Measurements from ENCODE around the gene WDTC1. TPM values are rescaled to one million over a fixed set of nuclear protein-coding genes. Genes with fewer than 3 reads are reported as not detected.

The WDTC1 gene
- total RNA-seq, 1 donor from 2014 or later = 22.4 TPM

DNA sequence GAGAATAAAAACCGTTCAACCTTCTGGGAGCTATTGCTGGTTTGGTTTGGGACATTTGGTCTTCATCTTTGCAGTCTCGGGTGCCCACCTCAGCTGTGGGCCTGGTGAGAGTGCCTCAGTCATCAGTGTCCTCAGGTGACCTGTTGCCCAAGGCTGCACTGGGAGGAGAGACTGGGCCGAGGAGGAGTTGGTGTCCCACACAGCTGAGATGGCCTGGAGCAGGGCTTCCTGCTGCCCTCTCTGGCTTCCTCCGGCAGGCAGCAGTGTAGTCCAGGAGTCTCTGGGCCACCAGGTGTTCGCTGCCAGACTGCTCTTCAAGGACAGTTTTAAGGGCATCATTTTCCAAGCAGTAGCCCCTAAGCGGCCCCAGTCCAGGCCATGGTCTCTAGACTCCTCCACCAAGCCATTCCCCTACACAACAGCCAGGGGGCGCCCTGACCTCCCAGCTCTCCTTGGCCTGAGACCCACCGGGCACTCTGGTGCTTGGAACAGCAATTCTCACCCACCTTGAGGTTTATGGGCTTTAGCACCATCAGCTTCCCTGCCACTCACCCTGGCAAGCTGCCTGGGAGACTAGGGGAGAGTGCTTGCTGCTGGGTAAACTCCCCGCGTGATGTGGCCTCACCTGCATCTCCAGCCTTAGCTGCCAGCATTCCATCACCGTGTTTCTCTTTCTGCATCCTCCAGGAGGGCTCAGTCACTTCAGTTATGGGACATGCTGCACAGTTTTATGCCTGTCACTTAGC lies 98.3 kb downstream of the WDTC1 start:
- DNase-seq (ENCODE audit: low spot score) = peak; percentile 35
- Mint-ChIP-seq H3K36me3 (ENCODE audit: low read depth) (peaks cover 68% of the 10 kb centered on the region), H3K27ac (no peak overlapping the region), H3K4me3 (ENCODE audit: low read depth) (no peak overlapping the region), H3K9me3 (no peaks in the 10 kb centered on the region), H3K27me3 (ENCODE audit: low read depth) (no peaks in the 10 kb centered on the region), H3K4me1 (ENCODE audit: low read depth) (peaks cover 11% of the 10 kb centered on the region)
- intact Hi-C loops (cut with micrococcal nuclease) = loop anchor here (2.0 kb wide), 1 partner anchor 62 kb away; no protein-coding TSS in a partner anchor

DNA sequence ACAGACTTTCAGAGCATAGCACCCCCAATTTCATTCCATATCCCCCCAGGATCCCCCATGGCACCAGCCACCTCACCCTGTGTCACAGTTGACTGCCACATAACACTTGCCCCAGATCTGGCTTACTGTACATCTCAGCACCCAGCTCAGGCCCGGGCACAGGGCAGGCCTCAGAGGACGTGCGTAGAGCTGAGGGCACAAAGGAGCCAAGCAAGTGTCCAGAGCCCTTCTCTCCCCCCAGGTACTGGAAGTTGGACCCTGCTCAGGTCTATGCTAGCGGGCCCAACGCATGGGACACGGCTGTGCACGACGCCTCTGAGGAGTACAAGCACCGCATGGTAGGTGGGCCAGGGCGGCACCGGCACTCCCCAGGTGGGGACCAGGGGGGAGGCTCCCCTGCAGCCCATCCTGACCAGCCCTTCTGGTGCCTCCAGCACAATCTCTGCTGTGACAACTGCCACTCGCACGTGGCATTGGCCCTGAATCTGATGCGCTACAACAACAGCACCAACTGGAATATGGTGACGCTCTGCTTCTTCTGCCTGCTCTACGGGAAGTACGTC lies 99.4 kb downstream of the WDTC1 start:
- intact Hi-C loops (cut with micrococcal nuclease) = loop anchor here (2.0 kb wide), 1 partner anchor 61 kb away; no protein-coding TSS in a partner anchor
- H3K27ac Mint-ChIP-seq = no peak overlapping the region
- H3K36me3 Mint-ChIP-seq (ENCODE audit: low read depth) = peaks cover 60% of the 10 kb centered on the region
- no peak for DNase-seq (ENCODE audit: low spot score)
- peaks cover 4% of the 10 kb centered on the region for H3K4me1 Mint-ChIP-seq (ENCODE audit: low read depth)
- no peaks in the 10 kb centered on the region for H3K27me3 Mint-ChIP-seq (ENCODE audit: low read depth)
- H3K9me3 Mint-ChIP-seq = no peaks in the 10 kb centered on the region
- H3K4me3 Mint-ChIP-seq (ENCODE audit: low read depth) = no peak overlapping the region

DNA sequence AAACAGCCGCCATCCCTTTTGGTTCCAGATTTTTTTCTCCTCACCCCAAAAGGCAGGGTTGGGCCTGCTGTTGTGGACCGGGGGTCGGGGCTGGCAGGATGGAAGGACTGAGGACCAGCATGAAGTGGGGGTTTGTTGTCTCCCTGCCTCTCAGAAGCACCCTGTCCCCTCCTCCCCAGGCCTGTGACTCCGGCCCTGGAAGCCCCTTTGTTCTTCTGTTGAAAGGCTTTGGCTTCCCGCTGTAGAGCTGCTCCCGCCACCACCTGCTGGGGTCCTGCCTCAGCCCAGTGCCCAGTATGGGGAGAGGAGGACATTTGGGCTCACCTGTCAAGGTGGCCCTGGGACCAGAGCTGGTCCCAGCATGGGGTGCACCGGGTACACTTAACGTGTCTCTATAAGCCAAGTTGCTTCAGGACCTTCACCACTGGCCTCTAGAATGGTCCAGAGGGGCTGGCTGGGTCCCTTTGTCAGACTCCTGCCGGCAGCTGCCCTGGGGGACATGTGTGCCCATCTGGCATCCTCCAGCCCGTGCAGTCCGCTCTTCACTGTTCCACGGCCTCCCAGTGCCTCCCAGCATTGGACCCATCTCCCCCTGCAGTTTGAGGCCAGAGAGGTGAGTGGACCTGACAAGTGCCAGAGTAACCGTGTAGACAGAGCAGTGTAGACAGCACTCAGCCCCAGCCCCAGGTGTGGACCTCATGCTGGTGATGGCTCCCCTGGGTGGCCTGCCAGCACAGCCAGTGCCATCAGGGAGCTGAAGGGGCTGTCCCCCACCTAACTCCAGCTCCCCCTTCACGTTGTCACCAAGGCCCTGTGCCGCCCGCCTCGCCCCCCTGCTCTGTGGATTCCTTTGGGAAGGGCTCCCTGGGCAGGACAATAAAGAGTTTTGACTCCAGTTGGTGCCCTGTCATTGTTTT lies 101.3 kb downstream of the WDTC1 start:
- no peak overlapping the region for H3K4me3 Mint-ChIP-seq (ENCODE audit: low read depth)
- peaks cover 9% of the 10 kb centered on the region for H3K4me1 Mint-ChIP-seq (ENCODE audit: low read depth)
- peaks cover 47% of the 10 kb centered on the region for H3K36me3 Mint-ChIP-seq (ENCODE audit: low read depth)
- H3K9me3 Mint-ChIP-seq = no peaks in the 10 kb centered on the region
- no peaks in the 10 kb centered on the region for H3K27me3 Mint-ChIP-seq (ENCODE audit: low read depth)
- no peak overlapping the region for H3K27ac Mint-ChIP-seq
- no peak for DNase-seq (ENCODE audit: low spot score)
- intact Hi-C loops (cut with micrococcal nuclease) = no loop called here

DNA sequence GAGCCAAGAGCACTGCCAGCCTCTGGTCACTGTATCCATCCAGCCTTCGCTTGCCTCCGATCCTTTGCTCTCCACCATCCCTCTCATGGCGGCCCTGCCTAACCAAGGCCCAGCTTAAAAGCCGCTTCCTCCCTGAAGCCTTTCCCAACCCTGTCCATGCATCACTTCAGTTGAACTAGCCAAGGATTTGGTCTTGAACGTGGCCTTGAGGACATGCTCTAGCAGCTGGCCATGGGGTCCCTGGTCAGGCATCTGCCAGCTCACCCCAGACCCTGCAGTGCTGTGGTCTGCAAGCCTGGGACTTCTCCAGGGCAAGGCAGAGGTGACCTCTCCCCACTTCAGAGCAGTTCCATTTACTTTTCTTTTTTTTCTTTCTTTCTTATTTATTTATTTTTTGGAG lies 102.3 kb downstream of the WDTC1 start:
- H3K36me3 Mint-ChIP-seq (ENCODE audit: low read depth) = peaks cover 39% of the 10 kb centered on the region
- no peak overlapping the region for H3K4me3 Mint-ChIP-seq (ENCODE audit: low read depth)
- DNase-seq (ENCODE audit: low spot score) = no peak
- no peak overlapping the region for H3K27ac Mint-ChIP-seq
- no peaks in the 10 kb centered on the region for H3K27me3 Mint-ChIP-seq (ENCODE audit: low read depth)
- H3K4me1 Mint-ChIP-seq (ENCODE audit: low read depth) = peaks cover 19% of the 10 kb centered on the region
- no peaks in the 10 kb centered on the region for H3K9me3 Mint-ChIP-seq
- intact Hi-C loops (cut with micrococcal nuclease) = no loop called here

DNA sequence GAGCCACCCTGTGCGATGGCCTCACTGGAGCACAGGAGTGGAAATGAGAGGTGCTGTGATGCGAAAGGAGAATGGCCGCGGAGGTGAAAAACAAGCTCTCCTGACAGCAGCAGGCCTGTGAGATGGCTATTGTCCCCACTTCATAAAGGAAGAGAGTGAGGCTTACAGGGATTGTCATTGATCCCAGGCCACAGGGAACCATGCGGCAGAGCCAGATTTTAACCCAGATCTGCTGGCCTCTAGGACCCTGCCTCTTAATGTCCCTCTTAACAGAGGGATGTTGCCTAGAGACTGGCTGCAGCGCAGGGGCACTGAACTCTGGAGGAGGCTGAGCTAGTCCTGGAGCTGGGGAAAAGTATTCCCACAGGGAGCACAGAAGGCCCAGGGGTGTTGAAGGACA lies 104.3 kb downstream of the WDTC1 start:
- intact Hi-C loops (cut with micrococcal nuclease) = no loop called here
- DNase-seq (ENCODE audit: low spot score) = no peak
- Mint-ChIP-seq H3K4me3 (ENCODE audit: low read depth) (no peak overlapping the region), H3K9me3 (no peaks in the 10 kb centered on the region), H3K4me1 (ENCODE audit: low read depth) (peaks cover 38% of the 10 kb centered on the region), H3K27ac (peak overlapping the region; percentile 60), H3K36me3 (ENCODE audit: low read depth) (peaks cover 25% of the 10 kb centered on the region), H3K27me3 (ENCODE audit: low read depth) (no peaks in the 10 kb centered on the region)

DNA sequence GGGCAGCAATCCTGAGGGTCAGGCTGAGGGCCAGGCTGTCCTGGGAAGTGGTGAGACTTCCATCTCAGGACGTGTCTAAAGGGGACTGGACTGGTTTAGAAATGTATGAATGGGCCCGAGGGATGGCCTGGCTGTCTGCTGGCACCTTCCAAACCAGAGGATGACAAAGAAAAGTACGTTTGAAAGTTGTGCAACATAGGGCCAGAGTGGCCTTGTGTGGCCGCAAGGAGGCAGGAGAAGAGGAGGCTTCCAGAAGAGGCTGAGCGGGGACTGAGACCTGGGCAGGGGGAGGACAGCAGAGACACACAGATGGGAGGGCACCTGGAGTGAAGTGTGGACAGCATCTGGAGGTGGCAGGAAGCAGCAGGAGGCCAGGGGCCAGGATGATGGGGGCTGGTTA lies 104.8 kb downstream of the WDTC1 start:
- no peak for DNase-seq (ENCODE audit: low spot score)
- no peaks in the 10 kb centered on the region for H3K9me3 Mint-ChIP-seq
- H3K27ac Mint-ChIP-seq = peak overlapping the region; percentile 60
- H3K36me3 Mint-ChIP-seq (ENCODE audit: low read depth) = peaks cover 20% of the 10 kb centered on the region
- no peak overlapping the region for H3K4me3 Mint-ChIP-seq (ENCODE audit: low read depth)
- peaks cover 40% of the 10 kb centered on the region for H3K4me1 Mint-ChIP-seq (ENCODE audit: low read depth)
- no peaks in the 10 kb centered on the region for H3K27me3 Mint-ChIP-seq (ENCODE audit: low read depth)
- intact Hi-C loops (cut with micrococcal nuclease) = no loop called here

DNA sequence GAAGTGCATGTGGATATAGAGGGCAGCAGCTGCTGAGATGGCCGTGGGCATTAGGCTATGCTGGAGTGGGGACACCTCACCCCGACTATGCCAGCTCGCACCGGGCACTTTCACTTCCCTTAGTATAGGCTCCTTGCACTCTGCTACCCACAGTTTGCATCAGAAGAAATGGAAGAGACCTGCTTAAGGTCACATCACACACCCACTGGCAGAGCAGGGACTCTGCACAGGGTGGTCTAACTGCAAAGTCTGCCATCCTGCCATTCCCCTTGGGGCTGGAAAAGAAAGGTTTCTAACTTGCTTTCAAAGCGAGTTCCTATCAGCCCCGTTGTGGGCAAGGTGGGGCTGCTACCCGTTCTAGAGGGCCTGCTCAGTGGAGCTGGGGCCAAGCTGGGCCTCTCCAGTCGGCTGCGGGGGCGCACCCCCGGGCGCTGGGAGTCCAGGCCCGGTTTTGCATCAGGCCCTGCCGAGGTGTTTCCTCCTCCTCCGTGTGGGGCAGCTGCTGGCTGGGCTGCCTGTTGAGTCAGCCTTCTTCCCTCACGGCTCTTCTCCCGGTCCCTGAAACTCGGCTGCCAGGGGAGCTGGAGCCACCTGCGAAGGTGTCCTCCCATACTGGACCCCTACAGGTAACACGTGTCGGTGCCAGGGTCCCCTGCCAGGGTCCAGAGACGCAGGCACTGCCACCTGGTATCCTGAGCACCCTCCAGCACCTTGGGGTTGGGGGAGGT lies 107.3 kb downstream of the WDTC1 start, which contains the start of gene SYTL1:
Gene SYTL1 (plus strand): TSS at position 498 of the 728 bp plus-strand sequence. CDS start 3,313 bp downstream, outside the sequence.
- Mint-ChIP-seq H3K4me3 (ENCODE audit: low read depth) (peak within 1 kb of the TSS; percentile 84), H3K4me1 (ENCODE audit: low read depth) (peaks cover 45% of the 10 kb centered on the region), H3K9me3 (no peaks in the 10 kb centered on the region), H3K27me3 (ENCODE audit: low read depth) (no peaks in the 10 kb centered on the region), H3K27ac (peak within 1 kb of the TSS; percentile 87), H3K36me3 (ENCODE audit: low read depth) (peaks cover 12% of the 10 kb centered on the region)
- intact Hi-C loops (cut with micrococcal nuclease) = loop anchor here (1.0 to 2.0 kb wide), 3 partner anchors 8 to 23 kb away; partner anchors contain the start of gene TMEM222
- peak; percentile 62 for DNase-seq (ENCODE audit: low spot score)

DNA sequence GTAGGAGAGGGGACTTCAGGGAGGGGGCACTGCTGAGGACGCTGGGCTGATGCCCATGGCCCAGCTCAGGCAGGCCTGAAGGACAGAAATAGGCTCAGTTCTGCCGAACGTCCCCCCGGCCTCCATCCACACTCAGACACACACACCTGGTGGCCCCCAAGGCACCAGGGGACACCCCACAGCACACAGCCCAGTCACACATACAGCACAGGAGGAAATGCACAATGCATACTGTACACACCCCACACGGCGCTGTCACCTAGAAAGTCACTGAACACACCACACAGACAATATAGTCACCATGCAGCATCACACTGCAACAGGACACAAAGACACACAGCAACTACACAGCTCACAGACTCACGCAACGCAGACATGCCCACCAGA lies 108.0 kb downstream of the WDTC1 start:
- no peak for DNase-seq (ENCODE audit: low spot score)
- H3K4me3 Mint-ChIP-seq (ENCODE audit: low read depth) = peak overlapping the region; percentile 84
- intact Hi-C loops (cut with micrococcal nuclease) = loop anchor here (2.0 kb wide), 1 partner anchor 22 kb away; no protein-coding TSS in a partner anchor
- peak overlapping the region; percentile 87 for H3K27ac Mint-ChIP-seq
- H3K4me1 Mint-ChIP-seq (ENCODE audit: low read depth) = peaks cover 45% of the 10 kb centered on the region
- peaks cover 11% of the 10 kb centered on the region for H3K36me3 Mint-ChIP-seq (ENCODE audit: low read depth)
- no peaks in the 10 kb centered on the region for H3K9me3 Mint-ChIP-seq
- H3K27me3 Mint-ChIP-seq (ENCODE audit: low read depth) = no peaks in the 10 kb centered on the region

DNA sequence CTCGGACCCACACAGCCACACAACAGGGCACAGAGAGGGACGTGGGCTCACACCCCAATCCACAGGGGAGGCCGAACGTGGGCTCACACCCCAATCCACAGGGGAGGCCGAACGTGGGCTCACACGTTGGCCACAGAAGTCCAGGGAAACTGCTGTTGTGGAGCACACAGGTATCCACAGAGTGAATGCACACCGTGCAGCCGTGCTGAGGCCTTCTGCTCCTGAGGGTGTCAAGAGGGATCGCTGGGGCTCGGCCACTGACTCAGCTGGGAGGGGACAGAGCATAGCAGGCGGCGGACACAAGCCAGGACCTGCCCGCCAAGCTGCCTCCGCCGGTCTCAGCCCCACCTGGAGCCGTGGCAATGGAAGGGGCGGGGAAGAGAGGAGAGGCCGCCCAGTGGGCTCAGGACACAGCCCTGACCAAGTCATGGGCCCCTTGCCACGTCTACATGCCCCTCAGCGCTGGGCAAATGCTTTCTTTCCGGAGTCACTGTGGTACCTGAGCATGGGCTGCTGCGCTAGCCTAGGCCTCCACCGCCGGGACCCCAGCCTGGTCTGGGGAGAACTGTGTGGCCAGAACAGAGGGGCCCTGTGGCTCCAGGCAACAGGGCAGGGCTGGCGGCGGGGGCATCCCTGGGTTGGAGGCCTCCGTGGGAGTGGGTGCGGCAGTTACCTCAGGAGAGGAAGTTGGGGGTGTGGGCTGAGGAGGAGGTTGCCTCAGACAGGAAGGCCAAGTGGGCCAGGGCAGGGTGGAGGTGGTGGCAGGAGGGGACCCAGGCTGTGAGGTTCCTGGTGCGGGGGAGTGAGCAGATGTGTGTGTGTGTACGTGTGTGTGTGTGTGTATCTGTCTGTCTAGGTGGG lies 108.6 kb downstream of the WDTC1 start:
- peak overlapping the region; percentile 84 for H3K4me3 Mint-ChIP-seq (ENCODE audit: low read depth)
- H3K36me3 Mint-ChIP-seq (ENCODE audit: low read depth) = peaks cover 15% of the 10 kb centered on the region
- intact Hi-C loops (cut with micrococcal nuclease) = loop anchor here (1.0 to 2.0 kb wide), 2 partner anchors 14 to 22 kb away; no protein-coding TSS in a partner anchor
- DNase-seq (ENCODE audit: low spot score) = peak; percentile 70
- H3K27ac Mint-ChIP-seq = peak overlapping the region; percentile 87
- peaks cover 49% of the 10 kb centered on the region for H3K4me1 Mint-ChIP-seq (ENCODE audit: low read depth)
- no peaks in the 10 kb centered on the region for H3K27me3 Mint-ChIP-seq (ENCODE audit: low read depth)
- no peaks in the 10 kb centered on the region for H3K9me3 Mint-ChIP-seq

DNA sequence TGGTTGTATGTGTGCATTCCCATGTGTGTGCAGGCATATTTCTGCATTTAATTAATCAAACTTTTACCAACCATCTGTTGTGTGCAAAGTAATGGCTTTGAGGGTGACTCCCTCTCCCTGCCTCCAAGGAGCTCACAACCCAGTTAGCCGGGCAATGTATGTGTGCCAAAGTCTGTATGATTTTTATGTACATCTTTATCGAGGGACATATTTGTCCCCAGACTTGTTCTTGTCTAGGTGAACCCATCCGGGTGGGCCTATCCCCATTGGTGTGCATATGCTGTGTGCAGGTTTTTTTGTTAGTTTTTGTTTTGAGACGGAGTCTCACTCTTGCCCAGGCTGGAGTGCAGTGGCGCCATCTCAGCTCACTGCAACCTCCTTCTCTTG lies 109.2 kb downstream of the WDTC1 start:
- H3K9me3 Mint-ChIP-seq = no peaks in the 10 kb centered on the region
- peaks cover 50% of the 10 kb centered on the region for H3K4me1 Mint-ChIP-seq (ENCODE audit: low read depth)
- DNase-seq (ENCODE audit: low spot score) = no peak
- peaks cover 15% of the 10 kb centered on the region for H3K36me3 Mint-ChIP-seq (ENCODE audit: low read depth)
- intact Hi-C loops (cut with micrococcal nuclease) = loop anchor here (1.0 to 2.0 kb wide), 2 partner anchors 14 to 21 kb away; no protein-coding TSS in a partner anchor
- no peaks in the 10 kb centered on the region for H3K27me3 Mint-ChIP-seq (ENCODE audit: low read depth)
- H3K4me3 Mint-ChIP-seq (ENCODE audit: low read depth) = peak overlapping the region; percentile 84
- peak overlapping the region; percentile 87 for H3K27ac Mint-ChIP-seq

DNA sequence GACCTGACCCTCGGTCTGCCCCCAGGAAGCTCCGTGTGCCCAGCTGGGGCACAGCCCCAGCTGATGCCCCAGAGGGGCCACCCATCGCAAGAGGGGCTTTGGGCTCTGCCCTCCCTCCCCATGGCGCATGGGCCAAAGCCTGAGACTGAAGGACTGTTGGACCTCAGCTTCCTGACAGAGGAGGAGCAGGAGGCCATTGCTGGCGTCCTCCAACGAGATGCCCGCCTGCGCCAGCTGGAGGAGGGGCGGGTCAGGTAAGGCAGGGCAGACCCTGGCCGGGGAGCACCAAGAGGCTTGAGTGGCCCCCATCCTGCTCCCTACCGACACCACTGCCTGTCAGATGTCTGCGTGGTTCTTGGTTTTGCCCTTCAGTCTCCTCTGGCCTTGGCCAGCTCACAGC lies 110.8 kb downstream of the WDTC1 start:
- DNase-seq (ENCODE audit: low spot score) = no peak
- no peaks in the 10 kb centered on the region for H3K9me3 Mint-ChIP-seq
- peaks cover 44% of the 10 kb centered on the region for H3K4me1 Mint-ChIP-seq (ENCODE audit: low read depth)
- no peak overlapping the region for H3K27ac Mint-ChIP-seq
- intact Hi-C loops (cut with micrococcal nuclease) = no loop called here
- no peaks in the 10 kb centered on the region for H3K27me3 Mint-ChIP-seq (ENCODE audit: low read depth)
- H3K4me3 Mint-ChIP-seq (ENCODE audit: low read depth) = no peak overlapping the region
- H3K36me3 Mint-ChIP-seq (ENCODE audit: low read depth) = peaks cover 18% of the 10 kb centered on the region

Measured in activated T-helper 2 cell treated with anti-CD3 and anti-CD28 coated beads, Interferon-gamma antibody, Interleukin-2, Interleukin-4, amounts not matched to agents 10 μg/mL and 5 μg/mL and 100 μg/mL, durations not matched to agents 14 hours and 24 hours and 36 hours (primary cell).